H9 (cell line): ENCODE measurements around the gene CHRM5. TPM values are rescaled to one million over a fixed set of nuclear protein-coding genes. Genes with fewer than 3 reads are reported as not detected.

ENCODE experiments used
- DNase-seq: peaks from one replicate; pipeline ENCODE4 v3.0.0-alpha.2; 2017
- H2AFZ ChIP-seq: one replicate; pipeline ENCODE4 v1.6.1; 2013; ENCODE audit warnings: mild to moderate bottlenecking, low read length, control low read depth, moderate library complexity
- H2AK5ac ChIP-seq: 2 replicates; pipeline ENCODE4 v1.6.1; 2013; ENCODE audit warnings: low read length, control low read depth, mixed read lengths; ENCODE audit not compliant: insufficient read length
- H2BK120ac ChIP-seq: one replicate; pipeline ENCODE4 v1.6.1; 2013; ENCODE audit warnings: low read depth, mild to moderate bottlenecking, low read length, control low read depth, inconsistent platforms; ENCODE audit not compliant: poor library complexity, severe bottlenecking
- H2BK12ac ChIP-seq: 2 replicates; pipeline ENCODE4 v1.6.1; 2013; ENCODE audit warnings: low read length, control low read depth, mixed read lengths, low read depth; ENCODE audit not compliant: insufficient read length
- H2BK15ac ChIP-seq: 2 replicates; pipeline ENCODE4 v1.6.1; 2013; ENCODE audit warnings: low read depth, low read length, control low read depth
- H2BK20ac ChIP-seq: one replicate; pipeline ENCODE4 v1.6.1; 2013; ENCODE audit warnings: low read depth, mild to moderate bottlenecking, low read length, control low read depth, inconsistent platforms; ENCODE audit not compliant: poor library complexity, severe bottlenecking
- H2BK5ac ChIP-seq: 2 replicates; pipeline ENCODE4 v1.6.1; 2013; ENCODE audit warnings: low read length, control low read depth, mixed read lengths; ENCODE audit not compliant: insufficient read length
- H3K14ac ChIP-seq: 2 replicates; pipeline ENCODE4 v1.6.1; 2013; ENCODE audit warnings: low read length, control low read depth; ENCODE audit not compliant: insufficient read depth
- H3K18ac ChIP-seq: 2 replicates; pipeline ENCODE4 v1.6.1; 2013; ENCODE audit warnings: low read depth, mild to moderate bottlenecking, mixed read lengths, low read length, control low read depth; ENCODE audit not compliant: insufficient read length
- H3K23ac ChIP-seq: 2 replicates; pipeline ENCODE4 v1.6.1; 2013; ENCODE audit warnings: low read length, control low read depth, mixed read lengths, low read depth; ENCODE audit not compliant: insufficient read length
- H3K23me2 ChIP-seq: 2 replicates; pipeline ENCODE4 v1.6.1; 2013; ENCODE audit warnings: low read depth, mild to moderate bottlenecking, mixed read lengths, low read length, control low read depth; ENCODE audit not compliant: insufficient read length, poor library complexity, severe bottlenecking
- H3K27ac ChIP-seq: 2 replicates; pipeline ENCODE4 v1.5.1; 2013; ENCODE audit warnings: low read length, control low read depth, mixed read lengths, low read depth; ENCODE audit not compliant: insufficient read length
- H3K27me3 ChIP-seq: 2 replicates; pipeline ENCODE4 v1.6.1; 2013; ENCODE audit warnings: low read length, control low read depth, inconsistent platforms; ENCODE audit not compliant: insufficient read depth
- H3K4ac ChIP-seq: 2 replicates; pipeline ENCODE4 v1.6.1; 2013; ENCODE audit warnings: low read depth, mild to moderate bottlenecking, control low read depth, inconsistent platforms, low read length, moderate library complexity
- H3K4me1 ChIP-seq: 2 replicates; pipeline ENCODE4 v1.6.1; 2013; ENCODE audit warnings: low read length, control low read depth, inconsistent platforms; ENCODE audit not compliant: insufficient read depth
- H3K4me2 ChIP-seq: 2 replicates; pipeline ENCODE4 v1.6.1; 2013; ENCODE audit warnings: low read length, control low read depth, mixed read lengths; ENCODE audit not compliant: insufficient read length, insufficient read depth
- H3K56ac ChIP-seq: 2 replicates; pipeline ENCODE4 v1.6.1; 2013; ENCODE audit warnings: low read depth, mild to moderate bottlenecking, mixed read lengths, low read length, control low read depth; ENCODE audit not compliant: insufficient read length
- H3K79me1 ChIP-seq: 2 replicates; pipeline ENCODE4 v1.6.1; 2013; ENCODE audit warnings: low read depth, mild to moderate bottlenecking, moderate library complexity, low read length, control low read depth, inconsistent platforms; ENCODE audit not compliant: insufficient read depth, poor library complexity, severe bottlenecking
- H3K79me2 ChIP-seq: 2 replicates; pipeline ENCODE4 v1.6.1; 2013; ENCODE audit warnings: low read length, control low read depth, inconsistent platforms; ENCODE audit not compliant: insufficient read depth
- H3K9ac ChIP-seq: 2 replicates; pipeline ENCODE4 v1.6.1; 2013; ENCODE audit warnings: low read length, control low read depth, mixed read lengths; ENCODE audit not compliant: insufficient read length; ENCODE audit errors: extremely low read depth
- H3K9me3 ChIP-seq: one replicate; pipeline ENCODE4 v1.6.1; 2013; ENCODE audit warnings: low read depth, low read length, inconsistent platforms; ENCODE audit not compliant: control insufficient read depth
- H3T11ph ChIP-seq: one replicate; pipeline ENCODE4 v1.6.1; 2013; ENCODE audit warnings: mild to moderate bottlenecking, low read length, control low read depth, inconsistent platforms
- H4K20me1 ChIP-seq: one replicate; pipeline ENCODE4 v1.6.1; 2013; ENCODE audit not compliant: control insufficient read depth, insufficient read length, insufficient read depth
- H4K5ac ChIP-seq: 2 replicates; pipeline ENCODE4 v1.6.1; 2013; ENCODE audit warnings: low read depth, mild to moderate bottlenecking, mixed read lengths, low read length, control low read depth; ENCODE audit not compliant: insufficient read length
- H4K8ac ChIP-seq: replicated peaks from 2 replicates; pipeline ENCODE4 v1.6.1; 2013; ENCODE audit warnings: low read length, control low read depth, mixed read lengths, low read depth; ENCODE audit not compliant: insufficient read length
- H4K91ac ChIP-seq: 2 replicates; pipeline ENCODE4 v1.6.1; 2013; ENCODE audit warnings: low read depth, mild to moderate bottlenecking, moderate library complexity, mixed read lengths, low read length, control low read depth; ENCODE audit not compliant: insufficient read length
- H3K27ac Mint-ChIP-seq, 3 experiments: 2 replicates in 2 of 3; 3 replicates in 1 of 3; pipeline ENCODE4 v1.8.0; 2020 to 2021; ENCODE audit warnings: mixed read lengths in 3 of 3, mild to moderate bottlenecking in 1 of 3, moderate library complexity in 1 of 3
- H3K27me3 Mint-ChIP-seq: 2 replicates; pipeline ENCODE4 v1.8.0; 2021; ENCODE audit warnings: low read depth, mild to moderate bottlenecking, moderate library complexity, mixed read lengths
- H3K36me3 Mint-ChIP-seq, 3 experiments: 2 replicates in 2 of 3; 3 replicates in 1 of 3; pipeline ENCODE4 v1.8.0; 2020 to 2021; ENCODE audit warnings: low read depth in 3 of 3, mixed read lengths in 3 of 3; ENCODE audit not compliant: insufficient read depth in 1 of 3
- H3K4me1 Mint-ChIP-seq, 2 experiments: 2 replicates each; pipeline ENCODE4 v1.8.0; 2020; ENCODE audit warnings: mixed read lengths in 2 of 2
- H3K4me3 Mint-ChIP-seq, 2 experiments: 2 replicates in 1 of 2; 3 replicates in 1 of 2; pipeline ENCODE4 v1.8.0; 2020 to 2021; ENCODE audit warnings: mild to moderate bottlenecking in 2 of 2, mixed read lengths in 2 of 2, moderate library complexity in 1 of 2
- H3K9me3 Mint-ChIP-seq, 2 experiments: 2 replicates in 1 of 2; 3 replicates in 1 of 2; pipeline ENCODE4 v1.8.0; 2020; ENCODE audit warnings: mild to moderate bottlenecking in 2 of 2, mixed read lengths in 2 of 2, moderate library complexity in 1 of 2
- WGBS: extraction: QIAGEN DNeasy Blood & Tissue Kit; methylation state at CpG from one replicate; pipeline ENCODE4 v1.1.7; 2013; ENCODE audit warnings: missing lambda C conversion rate, low lambda C conversion rate, mixed read lengths; ENCODE audit not compliant: insufficient read length; ENCODE audit errors: extremely low coverage; 5-methylcytosine and 5-hydroxymethylcytosine counted together
- total RNA-seq: library from RNA; stranded (reverse); gene quantifications from 2 replicates; pipeline ENCODE4 v1.2.1, GENCODE V29; 2021
- TF ChIP-seq, protein P1 (sequence below): fragments of 200-600 bp; sonication (generic); conservative IDR thresholded peaks from 3 replicates; pipeline ENCODE4 v1.8.0; 2021; ENCODE audit warnings: antibody characterized with exemption, mild to moderate bottlenecking

CHRM5 gene
- total RNA-seq, 1 experiment from 2014 or later = not detected

DNA sequence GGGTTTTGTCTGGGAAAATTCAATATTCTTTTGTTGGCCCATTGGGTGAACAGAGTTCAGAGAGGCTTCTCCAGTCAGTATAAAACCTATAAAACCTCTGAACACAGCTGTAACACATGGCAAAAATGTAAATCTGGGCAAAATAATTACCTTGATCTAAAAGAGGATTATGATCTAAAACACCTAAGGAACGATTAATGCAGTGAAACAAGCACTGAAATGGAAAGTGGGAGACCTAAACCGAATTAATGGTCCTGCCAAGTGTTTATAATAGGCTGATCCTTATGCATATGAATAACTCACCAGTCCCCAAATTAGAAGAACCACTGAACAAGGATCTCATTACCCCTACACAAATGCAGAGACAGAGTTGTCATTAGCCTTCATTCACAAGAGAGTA is 38.1 kb downstream of the CHRM5 start:
- H3K18ac ChIP-seq = no peak overlapping the region
- no peak overlapping the region for H3K56ac ChIP-seq
- no peaks in the 10 kb centered on the region for H3K79me1 ChIP-seq
- H4K5ac ChIP-seq = no peak overlapping the region
- no peaks in the 10 kb centered on the region for H3K9me3 Mint-ChIP-seq
- H2BK5ac ChIP-seq = no peak overlapping the region
- H4K8ac ChIP-seq = no peak overlapping the region
- no peaks in the 10 kb centered on the region for H3K9me3 ChIP-seq
- no peak for DNase-seq
- H2AK5ac ChIP-seq = no peak overlapping the region
- no peaks in the 10 kb centered on the region for H3K4me1 ChIP-seq
- H3K14ac ChIP-seq = no peak overlapping the region
- TF ChIP-seq, protein P1, sequence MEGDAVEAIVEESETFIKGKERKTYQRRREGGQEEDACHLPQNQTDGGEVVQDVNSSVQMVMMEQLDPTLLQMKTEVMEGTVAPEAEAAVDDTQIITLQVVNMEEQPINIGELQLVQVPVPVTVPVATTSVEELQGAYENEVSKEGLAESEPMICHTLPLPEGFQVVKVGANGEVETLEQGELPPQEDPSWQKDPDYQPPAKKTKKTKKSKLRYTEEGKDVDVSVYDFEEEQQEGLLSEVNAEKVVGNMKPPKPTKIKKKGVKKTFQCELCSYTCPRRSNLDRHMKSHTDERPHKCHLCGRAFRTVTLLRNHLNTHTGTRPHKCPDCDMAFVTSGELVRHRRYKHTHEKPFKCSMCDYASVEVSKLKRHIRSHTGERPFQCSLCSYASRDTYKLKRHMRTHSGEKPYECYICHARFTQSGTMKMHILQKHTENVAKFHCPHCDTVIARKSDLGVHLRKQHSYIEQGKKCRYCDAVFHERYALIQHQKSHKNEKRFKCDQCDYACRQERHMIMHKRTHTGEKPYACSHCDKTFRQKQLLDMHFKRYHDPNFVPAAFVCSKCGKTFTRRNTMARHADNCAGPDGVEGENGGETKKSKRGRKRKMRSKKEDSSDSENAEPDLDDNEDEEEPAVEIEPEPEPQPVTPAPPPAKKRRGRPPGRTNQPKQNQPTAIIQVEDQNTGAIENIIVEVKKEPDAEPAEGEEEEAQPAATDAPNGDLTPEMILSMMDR = no peak
- H3T11ph ChIP-seq = no peak overlapping the region
- no peak overlapping the region for H2BK20ac ChIP-seq
- H3K9ac ChIP-seq = no peak overlapping the region
- H4K91ac ChIP-seq = no peak overlapping the region
- no peak overlapping the region for H2AFZ ChIP-seq
- no peak overlapping the region for H3K4me2 ChIP-seq
- H3K4me3 Mint-ChIP-seq = no peak overlapping the region
- no CpG with 5 or more reads among the region's 2 CpGs for WGBS
- no peak overlapping the region for H2BK120ac ChIP-seq
- no peak overlapping the region for H3K23ac ChIP-seq
- H2BK12ac ChIP-seq = no peak overlapping the region
- no peaks in the 10 kb centered on the region for H3K27me3 Mint-ChIP-seq
- H3K79me2 ChIP-seq = no peaks in the 10 kb centered on the region
- H3K36me3 Mint-ChIP-seq = peaks cover 0 to under 1% (median 0%) of the 10 kb centered on the region in 3 experiments; a peak in 2 of 7 replicates
- H2BK15ac ChIP-seq = no peak overlapping the region
- H3K27ac Mint-ChIP-seq = peak overlapping the region in 1 of 3 experiments; percentile 43; a peak in 1 of 7 replicates
- H3K23me2 ChIP-seq = no peaks in the 10 kb centered on the region
- no peaks in the 10 kb centered on the region for H3K27me3 ChIP-seq
- H4K20me1 ChIP-seq = no peaks in the 10 kb centered on the region
- H3K4ac ChIP-seq = no peak overlapping the region
- H3K27ac ChIP-seq = no peak overlapping the region
- peaks cover 6 to 15% of the 10 kb centered on the region in 2 experiments for H3K4me1 Mint-ChIP-seq
